HG03432 (cell line): ENCODE results near the gene CPPED1.

Source experiments
- ATAC-seq: cut with Tn5 transposase; IDR thresholded peaks from one replicate; pipeline ENCODE4 v1.9.1; 2021; ENCODE audit warnings: mild to moderate bottlenecking, moderate library complexity; ENCODE audit not compliant: unreplicated experiment

The CPPED1 gene

GRCh38 chr16:12688951-12689850 is 114.5 kb downstream of the CPPED1 start:
- no peak for ATAC-seq

DNA sequence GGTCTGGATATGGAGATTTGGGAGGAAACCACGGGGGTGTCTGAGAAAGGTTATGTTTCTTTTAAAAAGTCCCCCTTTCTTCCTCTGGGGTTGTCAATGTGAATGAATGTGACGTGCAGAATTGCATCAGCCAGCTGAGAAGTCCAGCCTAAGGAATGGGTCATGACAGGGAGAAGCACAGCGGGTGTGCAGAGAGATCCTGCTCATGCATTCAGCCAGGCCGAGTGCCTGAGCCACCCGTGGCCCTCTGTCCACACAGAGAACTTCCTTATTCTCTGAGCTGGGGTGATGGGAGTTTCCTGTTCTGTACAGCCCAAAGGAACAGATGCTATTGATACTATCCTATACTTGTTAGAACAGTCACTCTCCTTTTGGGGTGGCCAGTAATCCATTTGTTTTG is 117.9 kb downstream of the CPPED1 start:
- no peak for ATAC-seq

DNA sequence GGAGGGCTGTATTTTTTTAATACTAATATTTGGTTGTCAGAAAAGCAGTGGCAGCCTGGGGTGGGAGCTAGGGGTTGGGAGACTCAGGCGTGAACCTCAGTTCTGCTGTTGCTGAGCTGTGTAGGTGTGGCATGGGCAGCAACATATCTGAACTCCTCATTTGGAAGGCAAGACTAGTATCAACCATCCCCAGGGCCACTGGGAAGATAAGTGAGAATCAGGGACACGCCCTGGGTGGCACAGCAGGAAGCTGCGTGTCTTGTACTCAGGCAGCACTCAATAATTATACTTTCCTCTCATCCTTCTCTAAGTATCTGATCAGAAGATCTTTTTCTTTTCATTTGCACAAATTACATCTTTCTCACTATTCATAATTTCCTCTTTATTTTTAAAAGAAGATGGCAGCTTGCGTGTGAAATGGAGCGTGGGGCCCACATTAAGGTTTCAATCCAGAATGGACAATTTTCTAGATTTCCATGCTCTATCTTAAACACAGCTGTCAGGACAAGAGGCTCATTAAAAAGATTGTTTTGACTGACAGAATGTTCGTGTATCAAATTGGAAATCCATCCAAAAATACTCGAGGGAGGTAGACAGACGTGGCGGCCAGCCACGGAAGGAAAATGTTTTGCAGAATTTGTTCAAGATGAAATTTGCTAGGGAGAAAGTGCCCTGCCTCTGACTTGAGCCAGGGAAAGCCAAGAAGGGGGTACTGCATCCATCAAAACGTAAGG is 121.1 kb downstream of the CPPED1 start:
- ATAC-seq = no peak

- no peak for ATAC-seq
These were observed 122.0 kb downstream of the CPPED1 start for GRCh38 chr16:12681653-12682052.

- no peak for ATAC-seq
These were observed 123.2 kb downstream of the CPPED1 start for GRCh38 chr16:12680531-12680930.

GRCh38 chr16:12679660-12680272 is 123.9 kb downstream of the CPPED1 start:
- ATAC-seq = no peak

DNA sequence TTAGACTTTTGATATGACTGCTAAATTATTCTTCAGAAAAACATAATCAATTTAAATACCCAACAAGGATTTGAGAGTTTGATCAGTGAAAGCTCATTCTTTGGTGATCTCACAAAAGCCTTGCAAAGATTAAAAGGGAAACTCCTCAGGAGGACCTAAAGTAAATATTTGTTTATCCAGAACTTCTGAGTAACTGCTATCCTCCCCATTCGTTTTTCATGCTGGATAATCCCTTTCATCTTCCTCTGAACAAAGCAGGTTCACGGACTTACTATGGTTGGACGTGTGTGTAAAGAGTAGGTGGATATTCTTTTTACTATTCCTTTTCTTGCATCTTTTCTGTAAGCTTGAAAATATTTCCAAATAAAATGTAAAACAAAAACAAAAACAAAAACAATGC is 124.7 kb downstream of the CPPED1 start:
- no peak for ATAC-seq

DNA sequence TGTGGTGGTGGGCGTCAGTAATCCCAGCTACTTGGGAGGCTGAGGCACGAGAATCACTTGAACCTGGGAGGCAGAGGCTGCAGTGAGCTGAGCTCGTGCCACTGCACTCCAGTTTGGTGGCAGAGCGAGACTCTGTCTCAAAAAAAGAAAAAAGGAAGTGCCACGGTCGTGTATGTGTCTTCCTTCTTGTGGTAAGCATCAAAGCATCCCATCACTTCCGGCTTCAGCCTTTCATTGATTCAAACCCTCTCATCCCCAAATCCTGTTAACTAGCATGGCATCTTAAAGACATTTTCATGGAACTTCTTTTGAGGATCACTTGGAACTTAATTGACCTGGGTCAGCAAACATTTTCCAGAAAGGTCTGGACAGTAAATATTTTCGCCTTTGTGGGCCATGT is 126.2 kb downstream of the CPPED1 start:
- no peak for ATAC-seq

GRCh38 chr16:12675852-12676251 is 127.8 kb downstream of the CPPED1 start:
- ATAC-seq = no peak

- ATAC-seq = no peak
These were observed 128.6 kb downstream of the CPPED1 start for GRCh38 chr16:12675046-12675445.

DNA sequence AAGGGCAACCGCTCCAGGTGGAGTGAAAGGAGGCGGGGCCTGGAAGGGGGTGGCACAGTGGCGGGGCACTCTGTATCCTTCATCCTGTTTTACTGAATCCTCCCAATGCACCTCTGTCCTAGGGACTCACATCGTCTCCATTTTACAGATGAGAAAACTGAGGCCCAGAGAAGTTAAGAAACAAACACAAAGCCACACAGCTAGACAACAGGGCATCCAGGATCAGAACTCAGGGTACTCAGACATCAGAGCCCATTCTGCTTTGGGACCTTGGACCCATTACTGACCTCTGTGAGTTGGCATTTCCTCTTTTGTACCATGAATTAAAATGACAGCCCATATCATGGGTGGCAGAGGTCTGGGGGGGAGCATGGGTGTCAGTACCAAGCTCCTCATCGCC is 129.2 kb downstream of the CPPED1 start:
- ATAC-seq = no peak

DNA sequence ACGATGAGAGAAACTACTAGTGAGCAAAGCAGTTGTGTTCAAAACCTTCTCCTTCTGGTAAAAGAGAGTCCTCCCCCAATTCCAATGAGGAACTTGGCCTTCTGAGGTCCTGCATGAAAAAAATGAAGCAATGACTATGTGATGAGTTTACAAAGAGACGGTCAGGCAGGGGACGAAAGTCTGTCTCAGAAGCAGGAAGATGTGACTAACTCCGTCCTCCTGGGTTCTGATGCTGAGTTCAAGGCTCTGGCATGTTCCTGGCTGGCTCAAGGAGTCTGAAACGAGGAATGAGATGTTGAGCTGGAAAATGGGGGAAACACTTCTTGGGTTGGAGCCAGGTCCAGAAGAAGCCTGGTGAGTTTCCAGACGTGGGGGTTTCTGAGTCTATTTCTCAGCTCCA is 129.6 kb downstream of the CPPED1 start:
- no peak for ATAC-seq

GRCh38 chr16:12673466-12673865 is 130.2 kb downstream of the CPPED1 start:
- ATAC-seq = no peak

- no peak for ATAC-seq
These were observed 130.7 kb downstream of the CPPED1 start for GRCh38 chr16:12672986-12673385.

DNA sequence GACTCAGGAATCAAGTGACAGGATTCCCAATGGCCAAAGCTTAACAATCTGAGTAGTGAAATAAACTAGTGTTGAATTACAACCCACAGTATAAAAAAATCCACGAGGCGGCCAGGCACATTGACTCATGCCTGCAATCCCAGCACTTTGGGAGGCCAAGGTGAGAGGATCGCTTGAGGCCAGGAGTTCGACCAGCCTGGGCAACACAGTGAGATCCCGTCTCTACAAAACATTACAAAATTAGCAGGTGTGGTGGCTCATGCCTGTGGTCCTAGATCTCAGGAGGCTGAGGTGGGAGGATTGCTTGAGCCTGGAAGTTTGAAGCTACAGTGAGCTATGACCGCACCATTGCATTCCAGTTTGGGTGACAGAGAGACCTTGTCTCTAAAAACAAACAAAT is 133.8 kb downstream of the CPPED1 start:
- ATAC-seq = no peak

GRCh38 chr16:12667909-12668308 is 135.8 kb downstream of the CPPED1 start:
- no peak for ATAC-seq

DNA sequence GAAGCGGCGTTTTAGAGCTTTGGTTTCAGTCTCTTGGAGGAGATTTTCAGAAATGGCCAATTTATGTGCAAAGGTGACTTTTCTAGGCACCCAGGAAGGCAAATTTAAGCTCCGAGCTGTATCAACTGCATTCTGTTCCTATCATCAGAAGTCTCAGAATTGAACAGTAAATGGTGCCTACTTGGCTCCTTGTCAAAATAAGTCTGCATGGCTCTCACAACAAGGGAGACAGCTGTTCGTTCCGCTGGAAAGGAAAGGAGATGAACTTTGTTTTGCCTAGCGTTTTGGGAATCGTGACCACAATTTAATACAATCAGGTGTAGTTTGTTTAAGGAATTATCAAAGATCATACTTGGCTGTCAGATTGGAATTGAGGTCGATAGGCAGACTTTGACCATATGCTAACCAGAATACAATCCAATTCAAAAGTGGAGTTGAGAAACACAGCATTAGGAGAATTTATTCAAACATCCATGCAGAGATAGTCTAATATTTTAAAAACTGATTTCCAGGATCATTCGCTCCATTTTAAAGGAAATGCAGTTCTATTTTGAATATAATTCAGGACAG is 139.4 kb downstream of the CPPED1 start:
- ATAC-seq = no peak

DNA sequence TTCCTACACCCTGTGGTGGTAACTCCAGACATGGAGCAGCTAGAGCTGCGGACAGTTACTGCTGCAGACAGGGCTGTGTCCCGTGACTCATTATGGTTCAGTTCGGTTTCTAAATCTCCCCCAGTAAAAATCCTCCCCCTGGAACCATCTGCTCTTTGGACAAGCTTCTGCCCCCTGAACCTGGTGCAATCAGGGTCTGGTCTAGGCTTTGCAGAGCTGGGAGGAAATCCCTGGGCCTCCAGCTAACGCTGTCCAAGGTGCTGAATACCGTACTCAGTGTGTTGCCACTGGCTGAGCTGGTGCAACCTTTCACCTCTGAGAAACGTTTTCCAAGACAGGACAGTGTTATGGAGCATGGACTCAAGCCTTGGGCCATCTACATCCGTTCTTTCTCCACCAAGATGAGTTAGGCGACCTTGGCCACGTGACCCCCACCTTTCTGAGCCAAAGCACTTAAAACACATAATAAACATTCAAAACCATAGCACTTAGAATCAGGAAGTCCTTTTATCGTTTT is 142.0 kb downstream of the CPPED1 start:
- no peak for ATAC-seq

GRCh38 chr16:12659871-12660270 is 143.8 kb downstream of the CPPED1 start:
- ATAC-seq = no peak

DNA sequence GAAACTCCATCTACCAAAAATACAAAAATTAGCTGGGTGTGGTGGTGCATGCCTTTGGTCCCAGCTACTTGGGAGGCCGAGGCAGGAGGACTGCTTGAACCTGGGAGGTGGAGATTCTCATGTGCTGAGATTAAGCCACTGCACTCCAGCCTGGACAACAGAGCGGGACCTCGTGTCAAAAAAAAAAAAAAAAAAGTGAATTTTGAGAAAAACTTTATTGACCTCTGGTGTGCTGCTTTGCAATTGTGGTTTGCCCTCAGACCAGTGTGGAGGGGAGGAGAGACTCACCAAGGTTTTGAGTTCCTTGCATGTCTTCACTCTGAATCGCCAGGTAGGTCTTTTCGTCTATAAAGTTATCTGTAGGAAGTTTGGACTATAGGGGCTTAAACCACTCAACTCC is 145.2 kb downstream of the CPPED1 start:
- ATAC-seq = no peak

GRCh38 chr16:12655537-12655936 is 148.2 kb downstream of the CPPED1 start:
- ATAC-seq = no peak
